HepG2 (cell line): ENCODE data around the gene VAV2. TPM values are rescaled to one million over a fixed set of nuclear protein-coding genes. Genes with fewer than 3 reads are reported as not detected.

Source experiments
- ARHGAP35 ChIP-seq: sonication (generic); formaldehyde crosslinking; IDR thresholded peaks from 2 replicates; pipeline ENCODE4 v1.9.0; 2022; ENCODE audit warnings: mild to moderate bottlenecking, inconsistent platforms, moderate library complexity, missing genetic modification reagents, borderline replicate concordance
- DR1 ChIP-seq: sonication (generic); formaldehyde crosslinking; IDR thresholded peaks from 2 replicates; pipeline ENCODE4 v1.8.0; 2021; ENCODE audit warnings: mild to moderate bottlenecking, missing genetic modification reagents, inconsistent platforms
- GABPB1 ChIP-seq: IDR thresholded peaks from 2 replicates; pipeline ENCODE4 v1.6.1; 2016; ENCODE audit warnings: mild to moderate bottlenecking, missing genetic modification reagents, moderate library complexity, missing compliant biosample characterization
- MED1 ChIP-seq: sonication (generic); formaldehyde crosslinking; IDR thresholded peaks from 2 replicates; pipeline ENCODE4 v1.4.0; 2020; ENCODE audit warnings: missing genetic modification reagents
- MYC ChIP-seq: sonication (generic); formaldehyde crosslinking; IDR thresholded peaks from 2 replicates; pipeline ENCODE4 v1.9.0; 2021; ENCODE audit warnings: missing genetic modification reagents, borderline replicate concordance
- STAG1 ChIP-seq: sonication (generic); formaldehyde crosslinking; IDR thresholded peaks from 2 replicates; pipeline ENCODE4 v1.4.0; 2020; ENCODE audit warnings: missing genetic modification reagents
- ZMYM3 ChIP-seq: sonication (generic); formaldehyde crosslinking; IDR thresholded peaks from 2 replicates; pipeline ENCODE4 v1.5.1; 2020; ENCODE audit warnings: mild to moderate bottlenecking, missing genetic modification reagents
- ZNF282 ChIP-seq: fragments of 450-650 bp; IDR thresholded peaks from 2 replicates; pipeline ENCODE4 v1.6.1; 2018; ENCODE audit not compliant: partially characterized antibody
- ZNF563 ChIP-seq: sonication (generic); formaldehyde crosslinking; IDR thresholded peaks from 2 replicates; pipeline ENCODE4 v1.8.0; 2022; ENCODE audit warnings: mild to moderate bottlenecking, moderate library complexity, missing genetic modification reagents
- ZNF775 ChIP-seq: sonication (generic); formaldehyde crosslinking; IDR thresholded peaks from 2 replicates; pipeline ENCODE4 v1.4.0; 2020; ENCODE audit warnings: missing genetic modification reagents, mild to moderate bottlenecking, moderate library complexity, borderline replicate concordance
- polyA plus RNA-seq, 8 experiments: library from polyadenylated mRNA; depleted of rRNA in 3 of 8; stranded (reverse) in 7 of 8; unstranded in 1 of 8; fragments of >200 nt; fragmentation: Illumina TruSeq in 4 of 8; extraction: Trizol in 4 of 8; gene quantifications; 2 replicates each; pipeline versions ENCODE4 v1.2.1 to v1.2.3, GENCODE V29; 2011 to 2016; ENCODE audit warnings: low read depth in 4 of 8, missing spikeins in 1 of 8, mixed read lengths in 1 of 8; ENCODE audit not compliant: insufficient read depth in 1 of 8
- total RNA-seq, 5 experiments: library from RNA; depleted of rRNA; stranded (reverse); fragments of >200 nt; fragmentation: Illumina TruSeq; extraction: Trizol; gene quantifications; 2 replicates each; pipeline ENCODE4 v1.2.3, GENCODE V29; 2016; ENCODE audit warnings: low read depth in 1 of 5
- TF ChIP-seq, protein P1 (sequence below): sonication (generic); formaldehyde crosslinking; IDR thresholded peaks from 2 replicates; pipeline ENCODE4 v1.4.0; 2020; ENCODE audit warnings: missing genetic modification reagents
- TF ChIP-seq, protein P2 (sequence below): sonication (generic); formaldehyde crosslinking; IDR thresholded peaks from 2 replicates; pipeline ENCODE4 v1.5.1; 2020; ENCODE audit warnings: mild to moderate bottlenecking, missing genetic modification reagents, moderate library complexity
- TF ChIP-seq, protein P3 (sequence below): sonication (generic); formaldehyde crosslinking; IDR thresholded peaks from 2 replicates; pipeline ENCODE4 v1.4.0; 2020; ENCODE audit warnings: missing genetic modification reagents, borderline replicate concordance
- TF ChIP-seq, protein P4 (sequence below): sonication (generic); formaldehyde crosslinking; IDR thresholded peaks from 2 replicates; pipeline ENCODE4 v1.4.0; 2020; ENCODE audit warnings: missing genetic modification reagents, mild to moderate bottlenecking, borderline replicate concordance

The VAV2 gene
- total and polyA plus RNA-seq, 2 of the 13 experiments (the other 11 are each of a cell fraction or from before 2014, with no cell fraction given) = 22.5 to 22.9 TPM

DNA sequence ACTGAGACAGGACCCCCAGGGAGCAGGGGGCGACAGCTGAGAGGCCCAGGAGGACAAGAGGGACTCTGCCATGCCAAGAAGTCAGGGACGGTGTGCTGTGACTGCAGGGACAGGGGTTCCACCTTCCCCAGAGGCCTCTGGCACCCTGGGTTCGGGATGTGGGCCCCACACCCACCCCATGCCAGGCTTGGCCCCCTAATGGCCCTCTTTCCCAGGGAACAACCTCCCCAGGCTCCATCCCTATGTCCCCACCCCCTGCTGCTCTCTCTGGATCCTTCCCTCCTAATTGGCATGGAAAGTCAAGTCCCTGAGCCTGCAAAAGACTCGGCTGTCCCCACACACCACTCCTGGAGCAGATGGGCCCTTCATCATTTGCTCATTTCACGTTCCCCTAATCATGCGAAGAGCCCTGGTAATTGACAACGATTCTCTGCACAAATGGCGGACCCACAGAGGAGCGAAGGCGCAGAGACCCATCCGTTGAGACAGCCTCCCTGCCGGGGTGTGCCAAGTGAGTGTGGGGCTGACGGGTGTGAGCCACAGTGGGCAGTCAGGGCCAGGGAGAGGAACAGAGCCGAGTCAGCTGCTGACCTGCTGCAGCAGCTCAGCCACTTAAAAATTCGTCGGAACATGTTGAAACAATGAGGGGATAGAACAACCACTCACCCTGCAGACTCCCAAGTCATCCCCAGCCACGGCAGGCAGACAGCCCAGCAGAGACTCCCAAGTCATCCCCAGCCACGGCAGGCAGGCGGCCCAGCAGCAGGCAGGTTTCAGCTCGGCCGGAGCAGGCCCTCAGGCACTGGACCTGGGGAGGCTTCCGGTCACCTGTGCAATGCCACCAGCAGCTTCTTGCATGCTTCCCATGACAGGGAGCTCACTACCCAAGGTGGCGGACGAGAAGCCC is 109.0 kb downstream of the VAV2 start (continued):
- TF ChIP-seq, protein P1, sequence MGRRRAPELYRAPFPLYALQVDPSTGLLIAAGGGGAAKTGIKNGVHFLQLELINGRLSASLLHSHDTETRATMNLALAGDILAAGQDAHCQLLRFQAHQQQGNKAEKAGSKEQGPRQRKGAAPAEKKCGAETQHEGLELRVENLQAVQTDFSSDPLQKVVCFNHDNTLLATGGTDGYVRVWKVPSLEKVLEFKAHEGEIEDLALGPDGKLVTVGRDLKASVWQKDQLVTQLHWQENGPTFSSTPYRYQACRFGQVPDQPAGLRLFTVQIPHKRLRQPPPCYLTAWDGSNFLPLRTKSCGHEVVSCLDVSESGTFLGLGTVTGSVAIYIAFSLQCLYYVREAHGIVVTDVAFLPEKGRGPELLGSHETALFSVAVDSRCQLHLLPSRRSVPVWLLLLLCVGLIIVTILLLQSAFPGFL (CRISPR knock-in tag) = no peak
- TF ChIP-seq MED1 (no peak), GABPB1 (no peak), ZNF775 (no peak), ZNF282 (no peak), DR1 (no peak), MYC (CRISPR knock-in tag) (0 out of 2 replicates have a peak, but pooled peaks have one; percentile 4), ZNF563 (no peak), ARHGAP35 (CRISPR knock-in tag) (no peak), ZMYM3 (peak; percentile 60; the same call in 1 of the 2 replicates), STAG1 (CRISPR knock-in tag) (no peak)
- TF ChIP-seq, protein P2, sequence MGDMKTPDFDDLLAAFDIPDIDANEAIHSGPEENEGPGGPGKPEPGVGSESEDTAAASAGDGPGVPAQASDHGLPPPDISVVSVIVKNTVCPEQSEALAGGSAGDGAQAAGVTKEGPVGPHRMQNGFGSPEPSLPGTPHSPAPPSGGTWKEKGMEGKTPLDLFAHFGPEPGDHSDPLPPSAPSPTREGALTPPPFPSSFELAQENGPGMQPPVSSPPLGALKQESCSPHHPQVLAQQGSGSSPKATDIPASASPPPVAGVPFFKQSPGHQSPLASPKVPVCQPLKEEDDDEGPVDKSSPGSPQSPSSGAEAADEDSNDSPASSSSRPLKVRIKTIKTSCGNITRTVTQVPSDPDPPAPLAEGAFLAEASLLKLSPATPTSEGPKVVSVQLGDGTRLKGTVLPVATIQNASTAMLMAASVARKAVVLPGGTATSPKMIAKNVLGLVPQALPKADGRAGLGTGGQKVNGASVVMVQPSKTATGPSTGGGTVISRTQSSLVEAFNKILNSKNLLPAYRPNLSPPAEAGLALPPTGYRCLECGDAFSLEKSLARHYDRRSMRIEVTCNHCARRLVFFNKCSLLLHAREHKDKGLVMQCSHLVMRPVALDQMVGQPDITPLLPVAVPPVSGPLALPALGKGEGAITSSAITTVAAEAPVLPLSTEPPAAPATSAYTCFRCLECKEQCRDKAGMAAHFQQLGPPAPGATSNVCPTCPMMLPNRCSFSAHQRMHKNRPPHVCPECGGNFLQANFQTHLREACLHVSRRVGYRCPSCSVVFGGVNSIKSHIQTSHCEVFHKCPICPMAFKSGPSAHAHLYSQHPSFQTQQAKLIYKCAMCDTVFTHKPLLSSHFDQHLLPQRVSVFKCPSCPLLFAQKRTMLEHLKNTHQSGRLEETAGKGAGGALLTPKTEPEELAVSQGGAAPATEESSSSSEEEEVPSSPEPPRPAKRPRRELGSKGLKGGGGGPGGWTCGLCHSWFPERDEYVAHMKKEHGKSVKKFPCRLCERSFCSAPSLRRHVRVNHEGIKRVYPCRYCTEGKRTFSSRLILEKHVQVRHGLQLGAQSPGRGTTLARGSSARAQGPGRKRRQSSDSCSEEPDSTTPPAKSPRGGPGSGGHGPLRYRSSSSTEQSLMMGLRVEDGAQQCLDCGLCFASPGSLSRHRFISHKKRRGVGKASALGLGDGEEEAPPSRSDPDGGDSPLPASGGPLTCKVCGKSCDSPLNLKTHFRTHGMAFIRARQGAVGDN (CRISPR knock-in tag) = peak; percentile 20; the same call in 1 of the 2 replicates
- TF ChIP-seq, protein P3, sequence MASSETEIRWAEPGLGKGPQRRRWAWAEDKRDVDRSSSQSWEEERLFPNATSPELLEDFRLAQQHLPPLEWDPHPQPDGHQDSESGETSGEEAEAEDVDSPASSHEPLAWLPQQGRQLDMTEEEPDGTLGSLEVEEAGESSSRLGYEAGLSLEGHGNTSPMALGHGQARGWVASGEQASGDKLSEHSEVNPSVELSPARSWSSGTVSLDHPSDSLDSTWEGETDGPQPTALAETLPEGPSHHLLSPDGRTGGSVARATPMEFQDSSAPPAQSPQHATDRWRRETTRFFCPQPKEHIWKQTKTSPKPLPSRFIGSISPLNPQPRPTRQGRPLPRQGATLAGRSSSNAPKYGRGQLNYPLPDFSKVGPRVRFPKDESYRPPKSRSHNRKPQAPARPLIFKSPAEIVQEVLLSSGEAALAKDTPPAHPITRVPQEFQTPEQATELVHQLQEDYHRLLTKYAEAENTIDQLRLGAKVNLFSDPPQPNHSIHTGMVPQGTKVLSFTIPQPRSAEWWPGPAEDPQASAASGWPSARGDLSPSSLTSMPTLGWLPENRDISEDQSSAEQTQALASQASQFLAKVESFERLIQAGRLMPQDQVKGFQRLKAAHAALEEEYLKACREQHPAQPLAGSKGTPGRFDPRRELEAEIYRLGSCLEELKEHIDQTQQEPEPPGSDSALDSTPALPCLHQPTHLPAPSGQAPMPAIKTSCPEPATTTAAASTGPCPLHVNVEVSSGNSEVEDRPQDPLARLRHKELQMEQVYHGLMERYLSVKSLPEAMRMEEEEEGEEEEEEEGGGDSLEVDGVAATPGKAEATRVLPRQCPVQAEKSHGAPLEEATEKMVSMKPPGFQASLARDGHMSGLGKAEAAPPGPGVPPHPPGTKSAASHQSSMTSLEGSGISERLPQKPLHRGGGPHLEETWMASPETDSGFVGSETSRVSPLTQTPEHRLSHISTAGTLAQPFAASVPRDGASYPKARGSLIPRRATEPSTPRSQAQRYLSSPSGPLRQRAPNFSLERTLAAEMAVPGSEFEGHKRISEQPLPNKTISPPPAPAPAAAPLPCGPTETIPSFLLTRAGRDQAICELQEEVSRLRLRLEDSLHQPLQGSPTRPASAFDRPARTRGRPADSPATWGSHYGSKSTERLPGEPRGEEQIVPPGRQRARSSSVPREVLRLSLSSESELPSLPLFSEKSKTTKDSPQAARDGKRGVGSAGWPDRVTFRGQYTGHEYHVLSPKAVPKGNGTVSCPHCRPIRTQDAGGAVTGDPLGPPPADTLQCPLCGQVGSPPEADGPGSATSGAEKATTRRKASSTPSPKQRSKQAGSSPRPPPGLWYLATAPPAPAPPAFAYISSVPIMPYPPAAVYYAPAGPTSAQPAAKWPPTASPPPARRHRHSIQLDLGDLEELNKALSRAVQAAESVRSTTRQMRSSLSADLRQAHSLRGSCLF (CRISPR knock-in tag) = no peak
- TF ChIP-seq, protein P4, sequence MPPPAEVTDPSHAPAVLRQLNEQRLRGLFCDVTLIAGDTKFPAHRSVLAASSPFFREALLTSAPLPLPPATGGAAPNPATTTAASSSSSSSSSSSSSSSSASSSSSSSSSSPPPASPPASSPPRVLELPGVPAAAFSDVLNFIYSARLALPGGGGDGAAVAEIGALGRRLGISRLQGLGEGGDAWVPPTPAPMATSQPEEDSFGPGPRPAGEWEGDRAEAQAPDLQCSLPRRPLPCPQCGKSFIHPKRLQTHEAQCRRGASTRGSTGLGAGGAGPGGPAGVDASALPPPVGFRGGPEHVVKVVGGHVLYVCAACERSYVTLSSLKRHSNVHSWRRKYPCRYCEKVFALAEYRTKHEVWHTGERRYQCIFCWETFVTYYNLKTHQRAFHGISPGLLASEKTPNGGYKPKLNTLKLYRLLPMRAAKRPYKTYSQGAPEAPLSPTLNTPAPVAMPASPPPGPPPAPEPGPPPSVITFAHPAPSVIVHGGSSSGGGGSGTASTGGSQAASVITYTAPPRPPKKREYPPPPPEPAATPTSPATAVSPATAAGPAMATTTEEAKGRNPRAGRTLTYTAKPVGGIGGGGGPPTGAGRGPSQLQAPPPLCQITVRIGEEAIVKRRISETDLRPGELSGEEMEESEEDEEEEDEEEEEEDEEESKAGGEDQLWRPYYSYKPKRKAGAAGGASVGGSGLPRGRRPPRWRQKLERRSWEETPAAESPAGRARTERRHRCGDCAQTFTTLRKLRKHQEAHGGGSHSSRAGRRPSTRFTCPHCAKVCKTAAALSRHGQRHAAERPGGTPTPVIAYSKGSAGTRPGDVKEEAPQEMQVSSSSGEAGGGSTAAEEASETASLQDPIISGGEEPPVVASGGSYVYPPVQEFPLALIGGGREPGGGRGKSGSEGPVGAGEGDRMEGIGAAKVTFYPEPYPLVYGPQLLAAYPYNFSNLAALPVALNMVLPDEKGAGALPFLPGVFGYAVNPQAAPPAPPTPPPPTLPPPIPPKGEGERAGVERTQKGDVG (CRISPR knock-in tag) = no peak
